HAP-1 (cell line): ENCODE data around the gene FAM162A.

Experiments
- DNase-seq, 2 experiments: peaks; one replicate each; pipeline ENCODE4 v3.0.0-alpha.2; 2016 to 2020; ENCODE audit warnings: low spot score in 2 of 2
- H3K27me3 ChIP-seq: fragments of 250-450 bp; sonication (Bioruptor Pico); 2 replicates; pipeline ENCODE4 v1.5.1; 2020; ENCODE audit warnings: low read depth, mild to moderate bottlenecking, moderate library complexity
- H3K36me3 ChIP-seq: fragments of 250-450 bp; sonication (Bioruptor Pico); replicated peaks from 2 replicates; pipeline ENCODE4 v1.5.1; 2020; ENCODE audit warnings: mild to moderate bottlenecking
- H3K4me1 ChIP-seq: fragments of 250-450 bp; sonication (Bioruptor Pico); 2 replicates; pipeline ENCODE4 v1.5.1; 2020; ENCODE audit warnings: mild to moderate bottlenecking
- H3K4me3 ChIP-seq: fragments of 250-450 bp; sonication (Bioruptor Pico); 2 replicates; pipeline ENCODE4 v1.5.1; 2020; ENCODE audit warnings: mild to moderate bottlenecking, moderate library complexity
- H3K9me3 ChIP-seq: fragments of 250-450 bp; sonication (Bioruptor Pico); 2 replicates; pipeline ENCODE4 v1.5.1; 2020; ENCODE audit warnings: mild to moderate bottlenecking, moderate library complexity
- in situ Hi-C: fragments of 300-500 bp; cut with MboI; formaldehyde crosslinking; loops from 3 replicates; pipeline ENCODE4 v1.14.3; 2020; ENCODE audit warnings: low sequenced_read_pairs, inconsistent platforms, mixed read lengths

Gene FAM162A

GRCh38 chr3:122383771-122384697 is at the start of gene FAM162A:
FAM162A (plus strand) TSS chr3:122384182; CDS start chr3:122384266, 84 bp downstream.
- in situ Hi-C loops = no loop called here
- H3K36me3 ChIP-seq = no peaks in the 10 kb centered on the region
- H3K9me3 ChIP-seq = no peaks in the 10 kb centered on the region
- H3K4me3 ChIP-seq = peak within 1 kb of the TSS; percentile 64
- H3K27me3 ChIP-seq = no peaks in the 10 kb centered on the region
- peaks cover 15% of the 10 kb centered on the region for H3K4me1 ChIP-seq
- peak; percentile 89 to 97 for DNase-seq

GRCh38 chr3:122342803-122343202 is 41.2 kb upstream of the FAM162A start:
- H3K9me3 ChIP-seq = no peaks in the 10 kb centered on the region
- H3K27me3 ChIP-seq = no peaks in the 10 kb centered on the region
- in situ Hi-C loops = no loop called here
- no peak overlapping the region for H3K4me3 ChIP-seq
- no peaks in the 10 kb centered on the region for H3K36me3 ChIP-seq
- DNase-seq = no peak
- H3K4me1 ChIP-seq = no peaks in the 10 kb centered on the region

- H3K36me3 ChIP-seq = no peaks in the 10 kb centered on the region
- in situ Hi-C loops = no loop called here
Measured at GRCh38 chr3:122343654-122344053, 40.3 kb upstream of the FAM162A start.

GRCh38 chr3:122349171-122349570 is 34.8 kb upstream of the FAM162A start:
- Histone ChIP-seq H3K4me1 (no peaks in the 10 kb centered on the region), H3K9me3 (no peaks in the 10 kb centered on the region), H3K4me3 (no peak overlapping the region), H3K36me3 (no peaks in the 10 kb centered on the region), H3K27me3 (no peaks in the 10 kb centered on the region)
- in situ Hi-C loops = no loop called here
- no peak for DNase-seq

More at GRCh38 chr3:122343654-122344053, 40.3 kb upstream of the FAM162A start:
- no peaks in the 10 kb centered on the region for H3K27me3 ChIP-seq
- no peaks in the 10 kb centered on the region for H3K9me3 ChIP-seq
- H3K4me1 ChIP-seq = no peaks in the 10 kb centered on the region
- no peak for DNase-seq
- H3K4me3 ChIP-seq = no peak overlapping the region

GRCh38 chr3:122350814-122351418 is 33.1 kb upstream of the FAM162A start:
- no peaks in the 10 kb centered on the region for H3K27me3 ChIP-seq
- no peak overlapping the region for H3K4me3 ChIP-seq
- H3K9me3 ChIP-seq = no peaks in the 10 kb centered on the region
- DNase-seq = no peak
- H3K36me3 ChIP-seq = no peaks in the 10 kb centered on the region
- no peaks in the 10 kb centered on the region for H3K4me1 ChIP-seq
- in situ Hi-C loops = no loop called here

GRCh38 chr3:122351612-122352011 is 32.4 kb upstream of the FAM162A start:
- Histone ChIP-seq H3K27me3 (no peaks in the 10 kb centered on the region), H3K36me3 (no peaks in the 10 kb centered on the region), H3K9me3 (no peaks in the 10 kb centered on the region), H3K4me3 (no peak overlapping the region), H3K4me1 (no peaks in the 10 kb centered on the region)
- no peak for DNase-seq
- in situ Hi-C loops = no loop called here

GRCh38 chr3:122353215-122353614 is 30.8 kb upstream of the FAM162A start:
- Histone ChIP-seq H3K4me1 (no peaks in the 10 kb centered on the region), H3K9me3 (no peaks in the 10 kb centered on the region), H3K27me3 (no peaks in the 10 kb centered on the region), H3K4me3 (no peak overlapping the region), H3K36me3 (no peaks in the 10 kb centered on the region; the same call in 1 of the 2 replicates)
- no peak for DNase-seq
- in situ Hi-C loops = no loop called here

- H3K36me3 ChIP-seq = peaks cover 7% of the 10 kb centered on the region
- H3K4me1 ChIP-seq = no peaks in the 10 kb centered on the region
- H3K9me3 ChIP-seq = no peaks in the 10 kb centered on the region
- H3K27me3 ChIP-seq = no peaks in the 10 kb centered on the region
- no peak for DNase-seq
- in situ Hi-C loops = no loop called here
- H3K4me3 ChIP-seq = no peak overlapping the region
Measured at GRCh38 chr3:122353893-122354401, 30.0 kb upstream of the FAM162A start.

GRCh38 chr3:122355612-122356011 is 28.4 kb upstream of the FAM162A start:
- Histone ChIP-seq H3K4me3 (no peak overlapping the region), H3K36me3 (peaks cover 9% of the 10 kb centered on the region), H3K27me3 (no peaks in the 10 kb centered on the region), H3K4me1 (no peaks in the 10 kb centered on the region), H3K9me3 (no peaks in the 10 kb centered on the region)
- in situ Hi-C loops = no loop called here
- DNase-seq = no peak

- H3K36me3 ChIP-seq = peaks cover 12% of the 10 kb centered on the region
- in situ Hi-C loops = no loop called here
- no peak overlapping the region for H3K4me3 ChIP-seq
- no peaks in the 10 kb centered on the region for H3K4me1 ChIP-seq
- no peaks in the 10 kb centered on the region for H3K9me3 ChIP-seq
- DNase-seq = peak in 1 of 2 experiments; percentile 22
- H3K27me3 ChIP-seq = no peaks in the 10 kb centered on the region
Measured at GRCh38 chr3:122356402-122356801, 27.6 kb upstream of the FAM162A start.

GRCh38 chr3:122357828-122358702 is 25.9 kb upstream of the FAM162A start:
- H3K4me1 ChIP-seq = peaks cover 3% of the 10 kb centered on the region
- no peaks in the 10 kb centered on the region for H3K9me3 ChIP-seq
- no peaks in the 10 kb centered on the region for H3K27me3 ChIP-seq
- DNase-seq = no peak
- peaks cover 23% of the 10 kb centered on the region for H3K36me3 ChIP-seq
- in situ Hi-C loops = no loop called here
- no peak overlapping the region for H3K4me3 ChIP-seq

GRCh38 chr3:122358703-122359032 is 25.3 kb upstream of the FAM162A start:
- in situ Hi-C loops = no loop called here
- Histone ChIP-seq H3K4me1 (peaks cover 8% of the 10 kb centered on the region), H3K27me3 (no peaks in the 10 kb centered on the region), H3K36me3 (peaks cover 29% of the 10 kb centered on the region), H3K4me3 (no peak overlapping the region), H3K9me3 (no peaks in the 10 kb centered on the region)
- DNase-seq = no peak

GRCh38 chr3:122362026-122362425 is 22.0 kb upstream of the FAM162A start:
- H3K27me3 ChIP-seq = no peaks in the 10 kb centered on the region
- no peaks in the 10 kb centered on the region for H3K9me3 ChIP-seq
- in situ Hi-C loops = no loop called here
- peaks cover 56% of the 10 kb centered on the region for H3K36me3 ChIP-seq
- DNase-seq = no peak
- no peak overlapping the region for H3K4me3 ChIP-seq
- peaks cover 8% of the 10 kb centered on the region for H3K4me1 ChIP-seq
